PC-3 (cell line): ENCODE measurements around the gene PARP6. TPM values are rescaled to one million over a fixed set of nuclear protein-coding genes. Genes with fewer than 3 reads are reported as not detected.

Source experiments
- ATAC-seq: fragments of 200-7000 bp; cut with Tn5 transposase; 2 replicates; pipeline ENCODE4 v1.9.1; 2020; ENCODE audit warnings: mild to moderate bottlenecking, moderate library complexity
- BruUV-seq: library from RNA; stranded (reverse); fragments of 400-500 nt; replicated peaks from 2 replicates; lab custom pipeline; 2021; lab: Mats Ljungman, UMichigan
- CTCF ChIA-PET: fragments of 300-600 bp; sonication (Branson Sonifier 250); formaldehyde crosslinking; loops from one replicate; lab custom pipeline; 2022; ENCODE audit warnings: antibody characterized with exemption; lab: Charles Lee
- POLR2A ChIA-PET: fragments of 300-600 bp; sonication (Branson Sonifier 250); formaldehyde crosslinking; loops from one replicate; lab custom pipeline; 2022; ENCODE audit warnings: antibody characterized with exemption; ENCODE audit not compliant: unreplicated experiment; lab: Charles Lee
- DNase-seq: peaks from one replicate; pipeline ENCODE4 v3.0.0-alpha.2; 2015
- H2AFZ ChIP-seq: fragments of 300-600 bp; sonication (generic); 2 replicates; pipeline ENCODE4 v1.6.0; 2016; ENCODE audit warnings: antibody characterized with exemption, low read length
- H3F3A ChIP-seq: fragments of 300-600 bp; sonication (generic); one replicate; pipeline ENCODE4 v1.6.0; 2017; ENCODE audit warnings: antibody characterized with exemption, low read length, control low read depth, mild to moderate bottlenecking; ENCODE audit not compliant: unreplicated experiment
- H3K27ac ChIP-seq: fragments of 300-600 bp; sonication (generic); 2 replicates; pipeline ENCODE4 v1.5.1; 2016; ENCODE audit warnings: mild to moderate bottlenecking, low read length
- H3K27me3 ChIP-seq: fragments of 300-600 bp; sonication (generic); 2 replicates; pipeline ENCODE4 v1.6.1; 2016; ENCODE audit warnings: low read length, mixed read lengths
- H3K36me3 ChIP-seq: fragments of 300-600 bp; sonication (generic); 2 replicates; pipeline ENCODE4 v1.6.1; 2016; ENCODE audit warnings: low read depth, mixed run types, low read length, mixed read lengths
- H3K4me1 ChIP-seq: fragments of 300-600 bp; sonication (generic); 2 replicates; pipeline ENCODE4 v1.5.1; 2016; ENCODE audit warnings: low read length; ENCODE audit not compliant: insufficient read depth
- H3K4me2 ChIP-seq: fragments of 300-600 bp; sonication (generic); 2 replicates; pipeline ENCODE4 v1.6.0; 2016; ENCODE audit warnings: low read length
- H3K4me3 ChIP-seq: fragments of 300-600 bp; sonication (generic); 2 replicates; pipeline ENCODE4 v1.5.1; 2016; ENCODE audit warnings: mild to moderate bottlenecking, low read length, mixed read lengths
- H3K79me2 ChIP-seq: fragments of 300-600 bp; sonication (generic); 2 replicates; pipeline ENCODE4 v1.6.1; 2017; ENCODE audit warnings: low read length, mixed read lengths
- H3K9ac ChIP-seq: fragments of 300-600 bp; sonication (generic); 2 replicates; pipeline ENCODE4 v1.6.0; 2016; ENCODE audit warnings: mild to moderate bottlenecking, low read length
- H3K9me2 ChIP-seq: fragments of 300-600 bp; sonication (generic); replicated peaks from 2 replicates; pipeline ENCODE4 v1.6.1; 2016; ENCODE audit warnings: mixed run types, low read length, mixed read lengths
- H3K9me3 ChIP-seq: fragments of 300-600 bp; sonication (generic); 2 replicates; pipeline ENCODE4 v1.6.1; 2016; ENCODE audit warnings: low read length, mixed read lengths
- H4K20me1 ChIP-seq: fragments of 300-600 bp; sonication (generic); 2 replicates; pipeline ENCODE4 v1.6.1; 2016; ENCODE audit warnings: low read length, mixed read lengths
- EZH2 ChIP-seq: fragments of 300-600 bp; sonication (generic); IDR thresholded peaks from one replicate; pipeline ENCODE4 v1.6.1; 2017; ENCODE audit warnings: antibody characterized with exemption, mild to moderate bottlenecking, low read length; ENCODE audit not compliant: unreplicated experiment
- EZH2phosphoT487 ChIP-seq: fragments of 300-600 bp; sonication (generic); IDR thresholded peaks from 2 replicates; pipeline ENCODE4 v1.6.1; 2018; ENCODE audit warnings: mild to moderate bottlenecking, antibody characterized with exemption, low read length, borderline replicate concordance
- intact Hi-C: fragments of 100-400 bp; cut with micrococcal nuclease; formaldehyde crosslinking; loops from 2 replicates; pipeline ENCODE4 v1.9.0; 2023
- total RNA-seq: library from RNA; depleted of rRNA; stranded (reverse); fragments of >200 nt; gene quantifications from 2 replicates; pipeline ENCODE4 v1.2.3, GENCODE V29; 2014
- TF ChIP-seq, protein P1 (sequence below): fragments of 300-600 bp; sonication (generic); conservative IDR thresholded peaks from 2 replicates; pipeline ENCODE4 v1.5.1; 2017; ENCODE audit warnings: antibody characterized with exemption, low read depth, mild to moderate bottlenecking, low read length

Gene PARP6
- total RNA-seq, 1 experiment from 2014 or later: not detected

DNA sequence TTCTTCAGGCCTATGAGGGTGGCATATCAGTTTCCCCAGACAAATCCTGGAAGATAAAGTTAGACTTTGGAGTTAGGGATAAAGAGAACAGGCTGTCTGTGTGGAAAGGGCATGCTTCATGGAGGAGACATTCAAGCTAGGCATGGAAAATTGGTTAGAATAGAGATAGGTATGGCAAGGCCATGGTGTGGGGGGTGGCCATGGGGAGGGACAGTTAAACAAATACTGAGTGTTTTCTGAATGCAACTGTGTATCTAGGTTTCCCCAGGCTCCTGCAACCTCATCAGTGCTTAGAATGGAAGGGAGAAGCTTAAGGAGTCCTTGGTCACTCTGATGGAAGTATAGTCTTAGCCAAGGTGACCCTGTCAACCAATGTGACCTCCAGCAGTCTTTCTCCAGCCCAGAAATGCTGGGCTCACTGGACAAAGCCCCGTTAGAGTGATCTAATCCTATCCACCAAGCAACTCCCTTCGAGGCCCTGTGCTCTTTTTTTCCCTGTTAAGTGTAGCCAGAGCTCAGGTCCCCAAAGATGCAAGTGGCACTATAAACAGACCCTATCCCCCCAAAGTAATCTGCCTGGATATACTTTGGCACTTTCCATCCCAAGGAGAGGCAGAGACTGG lies 35.9 kb downstream of the PARP6 start:
- H3K27ac ChIP-seq: peak overlapping the region; percentile 94
- BruUV-seq: no TSS peak
- H3K36me3 ChIP-seq: no peaks in the 10 kb centered on the region
- H2AFZ ChIP-seq: no peak overlapping the region
- no peaks in the 10 kb centered on the region for H3K9me3 ChIP-seq
- H3K79me2 ChIP-seq: peaks cover 24% of the 10 kb centered on the region
- peaks cover 33% of the 10 kb centered on the region for H3K4me1 ChIP-seq
- no peaks in the 10 kb centered on the region for H3K9me2 ChIP-seq
- peaks cover 5% of the 10 kb centered on the region for H3F3A ChIP-seq
- peak overlapping the region; percentile 76 for H3K4me2 ChIP-seq
- ATAC-seq: no peak
- intact Hi-C loops: no loop called here
- H4K20me1 ChIP-seq: no peaks in the 10 kb centered on the region
- TF ChIP-seq EZH2: no peak
- no peaks in the 10 kb centered on the region for H3K27me3 ChIP-seq
- ChIA-PET POLR2A (no interaction called here), CTCF (no interaction called here)
- DNase-seq: no peak
- H3K4me3 ChIP-seq: peak overlapping the region; percentile 51
- H3K9ac ChIP-seq: peak overlapping the region; percentile 83

DNA sequence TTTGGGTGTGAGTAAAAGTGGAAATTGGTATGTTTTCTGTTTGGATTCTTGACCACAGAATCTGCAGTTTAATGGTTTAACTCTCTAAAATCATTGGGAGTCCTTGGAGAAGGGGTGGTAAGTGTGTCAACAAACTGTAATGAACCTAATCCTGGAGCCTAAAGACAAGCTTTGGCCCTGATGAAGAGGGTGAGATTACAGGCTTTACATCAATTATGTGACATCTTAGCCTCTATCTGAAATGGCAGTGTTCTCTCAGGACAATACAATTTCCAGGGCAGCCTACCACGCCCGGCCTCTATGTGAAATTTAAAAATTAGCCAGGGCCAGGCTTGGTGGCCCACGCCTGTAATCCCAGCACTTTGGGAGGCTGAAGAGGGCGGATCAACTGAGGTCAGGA lies 37.1 kb downstream of the PARP6 start:
- POLR2A ChIA-PET: no interaction called here
- no peaks in the 10 kb centered on the region for H3K36me3 ChIP-seq
- H4K20me1 ChIP-seq: no peaks in the 10 kb centered on the region
- H3K4me2 ChIP-seq: no peak overlapping the region
- DNase-seq: no peak
- H3K9me3 ChIP-seq: no peaks in the 10 kb centered on the region
- H3F3A ChIP-seq: peaks cover 5% of the 10 kb centered on the region
- H3K9ac ChIP-seq: no peak overlapping the region
- no TSS peak for BruUV-seq
- intact Hi-C loops: no loop called here
- CTCF ChIA-PET: no interaction called here
- H3K9me2 ChIP-seq: no peaks in the 10 kb centered on the region
- H3K4me1 ChIP-seq: peaks cover 33% of the 10 kb centered on the region
- no peaks in the 10 kb centered on the region for H3K27me3 ChIP-seq
- H3K4me3 ChIP-seq: no peak overlapping the region
- TF ChIP-seq, protein P1, sequence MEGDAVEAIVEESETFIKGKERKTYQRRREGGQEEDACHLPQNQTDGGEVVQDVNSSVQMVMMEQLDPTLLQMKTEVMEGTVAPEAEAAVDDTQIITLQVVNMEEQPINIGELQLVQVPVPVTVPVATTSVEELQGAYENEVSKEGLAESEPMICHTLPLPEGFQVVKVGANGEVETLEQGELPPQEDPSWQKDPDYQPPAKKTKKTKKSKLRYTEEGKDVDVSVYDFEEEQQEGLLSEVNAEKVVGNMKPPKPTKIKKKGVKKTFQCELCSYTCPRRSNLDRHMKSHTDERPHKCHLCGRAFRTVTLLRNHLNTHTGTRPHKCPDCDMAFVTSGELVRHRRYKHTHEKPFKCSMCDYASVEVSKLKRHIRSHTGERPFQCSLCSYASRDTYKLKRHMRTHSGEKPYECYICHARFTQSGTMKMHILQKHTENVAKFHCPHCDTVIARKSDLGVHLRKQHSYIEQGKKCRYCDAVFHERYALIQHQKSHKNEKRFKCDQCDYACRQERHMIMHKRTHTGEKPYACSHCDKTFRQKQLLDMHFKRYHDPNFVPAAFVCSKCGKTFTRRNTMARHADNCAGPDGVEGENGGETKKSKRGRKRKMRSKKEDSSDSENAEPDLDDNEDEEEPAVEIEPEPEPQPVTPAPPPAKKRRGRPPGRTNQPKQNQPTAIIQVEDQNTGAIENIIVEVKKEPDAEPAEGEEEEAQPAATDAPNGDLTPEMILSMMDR: no peak
- no peak for TF ChIP-seq EZH2
- no peak for TF ChIP-seq EZH2phosphoT487
- no peak for ATAC-seq
- H3K27ac ChIP-seq: no peak overlapping the region
- peaks cover 31% of the 10 kb centered on the region for H3K79me2 ChIP-seq
- H2AFZ ChIP-seq: no peak overlapping the region

DNA sequence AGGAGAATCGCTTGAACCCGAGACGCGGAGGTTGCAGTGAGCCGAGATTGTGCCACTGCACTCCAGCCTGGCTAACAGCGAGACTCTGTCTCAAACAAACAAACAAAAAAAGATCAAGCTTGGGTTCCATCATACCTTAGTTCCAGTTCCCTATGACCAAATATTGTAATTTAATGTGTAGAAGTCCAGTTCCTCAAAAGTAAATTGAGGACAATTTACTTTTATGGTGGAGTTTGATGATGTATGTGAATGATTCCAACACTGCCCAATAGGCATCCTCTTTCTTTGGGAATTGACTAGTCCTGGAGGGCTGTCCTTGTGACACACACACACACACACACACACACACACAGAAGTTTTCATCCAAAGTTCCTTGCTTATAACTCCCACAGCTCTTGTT lies 38.6 kb downstream of the PARP6 start:
- Histone ChIP-seq H3K36me3 (peaks cover 6% of the 10 kb centered on the region; the same call in 1 of the 2 replicates), H3K9me3 (no peaks in the 10 kb centered on the region), H2AFZ (no peak overlapping the region), H4K20me1 (peaks cover 11% of the 10 kb centered on the region; the same call in 1 of the 2 replicates), H3K4me1 (peaks cover 33% of the 10 kb centered on the region), H3K79me2 (peaks cover 47% of the 10 kb centered on the region), H3K4me2 (no peak overlapping the region), H3K27ac (no peak overlapping the region), H3K9me2 (no peaks in the 10 kb centered on the region), H3F3A (peaks cover 16% of the 10 kb centered on the region), H3K9ac (no peak overlapping the region), H3K27me3 (no peaks in the 10 kb centered on the region), H3K4me3 (no peak overlapping the region)
- ATAC-seq: no peak
- intact Hi-C loops: no loop called here
- no peak for TF ChIP-seq EZH2
- TF ChIP-seq, protein P1: no peak
- no peak for TF ChIP-seq EZH2phosphoT487
- DNase-seq: no peak
- CTCF ChIA-PET: no interaction called here
- no TSS peak for BruUV-seq
- POLR2A ChIA-PET: no interaction called here
